Activated CD4-positive, alpha-beta T cell treated with anti-CD3 and anti-CD28 coated beads for 24 hours (primary cell): ENCODE data around the gene TLR4.

ENCODE experiments used
- DNase-seq, 2 donors: peaks; one replicate each; pipeline ENCODE4 v3.0.0-alpha.2; 2020; ENCODE audit warnings: low read depth in 2 of 2

TLR4 gene

DNA sequence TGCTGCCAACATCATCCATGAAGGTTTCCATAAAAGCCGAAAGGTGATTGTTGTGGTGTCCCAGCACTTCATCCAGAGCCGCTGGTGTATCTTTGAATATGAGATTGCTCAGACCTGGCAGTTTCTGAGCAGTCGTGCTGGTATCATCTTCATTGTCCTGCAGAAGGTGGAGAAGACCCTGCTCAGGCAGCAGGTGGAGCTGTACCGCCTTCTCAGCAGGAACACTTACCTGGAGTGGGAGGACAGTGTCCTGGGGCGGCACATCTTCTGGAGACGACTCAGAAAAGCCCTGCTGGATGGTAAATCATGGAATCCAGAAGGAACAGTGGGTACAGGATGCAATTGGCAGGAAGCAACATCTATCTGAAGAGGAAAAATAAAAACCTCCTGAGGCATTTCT lies 10.1 kb downstream of the TLR4 start:
- DNase-seq = no peak

DNA sequence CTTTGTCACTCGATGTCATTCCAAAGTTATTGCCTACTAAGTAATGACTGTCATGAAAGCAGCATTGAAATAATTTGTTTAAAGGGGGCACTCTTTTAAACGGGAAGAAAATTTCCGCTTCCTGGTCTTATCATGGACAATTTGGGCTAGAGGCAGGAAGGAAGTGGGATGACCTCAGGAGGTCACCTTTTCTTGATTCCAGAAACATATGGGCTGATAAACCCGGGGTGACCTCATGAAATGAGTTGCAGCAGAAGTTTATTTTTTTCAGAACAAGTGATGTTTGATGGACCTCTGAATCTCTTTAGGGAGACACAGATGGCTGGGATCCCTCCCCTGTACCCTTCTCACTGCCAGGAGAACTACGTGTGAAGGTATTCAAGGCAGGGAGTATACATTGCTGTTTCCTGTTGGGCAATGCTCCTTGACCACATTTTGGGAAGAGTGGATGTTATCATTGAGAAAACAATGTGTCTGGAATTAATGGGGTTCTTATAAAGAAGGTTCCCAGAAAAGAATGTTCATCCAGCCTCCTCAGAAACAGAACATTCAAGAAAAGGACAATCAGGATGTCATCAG lies 11.3 kb downstream of the TLR4 start:
- no peak for DNase-seq

DNA sequence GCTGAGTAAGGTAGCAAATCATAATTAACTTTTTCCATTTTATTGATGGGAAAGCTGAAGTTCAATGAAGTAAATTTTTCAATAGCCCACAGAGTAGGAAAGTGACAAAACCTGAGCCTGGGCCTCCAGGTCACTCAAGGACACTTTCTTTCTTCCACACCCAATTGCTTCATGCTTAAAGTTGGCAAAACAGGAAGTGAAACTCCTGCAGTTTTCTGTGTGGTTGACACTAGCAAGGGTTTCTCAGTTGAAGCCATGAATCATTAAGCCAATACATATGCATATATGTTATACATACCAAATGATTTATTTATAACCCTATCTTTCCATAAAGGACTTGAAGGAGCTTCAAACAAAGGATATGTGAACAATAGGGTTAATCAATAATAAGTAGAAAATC lies 13.9 kb downstream of the TLR4 start:
- no peak for DNase-seq

DNA sequence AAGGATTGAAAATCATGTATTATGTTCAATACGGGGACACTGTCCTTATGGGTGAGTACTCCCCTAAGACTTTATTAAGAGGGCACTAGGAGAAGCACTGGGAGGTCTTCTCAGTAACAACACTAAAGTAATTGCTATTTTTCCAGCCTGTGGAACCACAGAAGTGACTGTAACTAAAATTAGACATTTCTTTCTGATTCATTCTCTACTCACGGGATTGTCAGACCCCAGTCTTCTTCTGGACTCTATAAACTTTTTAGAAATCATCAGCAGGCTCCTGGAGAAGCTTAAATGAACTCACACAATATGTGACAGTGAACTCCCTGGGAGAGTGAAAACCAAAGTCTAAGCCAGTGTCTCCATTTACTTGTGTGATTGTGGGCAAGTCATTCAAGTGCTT lies 14.5 kb downstream of the TLR4 start:
- no peak for DNase-seq

DNA sequence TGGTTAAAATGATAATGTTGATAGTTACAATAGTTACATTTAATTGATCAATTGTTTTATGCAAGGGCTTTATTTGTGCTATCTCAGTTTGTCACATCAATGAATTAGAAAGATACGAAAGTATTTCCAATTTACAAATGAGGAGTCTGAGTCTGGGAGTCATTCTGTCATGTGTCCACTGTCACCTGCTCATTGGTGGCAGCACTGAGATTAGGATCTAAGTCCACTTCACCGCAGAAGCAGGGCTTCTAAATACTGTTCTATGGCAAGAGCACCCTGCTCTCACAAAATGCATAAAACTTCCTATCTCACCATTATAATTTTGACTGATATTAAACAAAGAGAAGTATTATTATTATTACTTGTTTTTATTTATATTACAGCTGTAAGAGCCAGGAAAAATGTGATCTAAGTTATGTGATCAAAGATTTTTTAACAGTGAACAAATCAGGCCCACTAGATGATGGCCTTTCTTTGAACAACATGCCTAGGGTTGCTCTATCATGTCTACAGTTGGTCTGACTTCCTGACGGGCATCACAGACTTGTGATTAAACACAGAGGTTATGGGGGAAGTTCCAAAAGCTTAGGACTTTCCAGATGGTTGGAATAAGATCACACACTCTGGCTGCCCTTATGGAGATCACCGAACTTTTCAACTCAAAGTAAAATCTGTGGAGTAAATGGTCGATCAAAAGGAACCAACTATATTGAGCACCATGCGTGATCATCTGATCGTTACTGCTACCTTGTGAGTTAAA lies 15.1 kb downstream of the TLR4 start:
- DNase-seq = no peak

DNA sequence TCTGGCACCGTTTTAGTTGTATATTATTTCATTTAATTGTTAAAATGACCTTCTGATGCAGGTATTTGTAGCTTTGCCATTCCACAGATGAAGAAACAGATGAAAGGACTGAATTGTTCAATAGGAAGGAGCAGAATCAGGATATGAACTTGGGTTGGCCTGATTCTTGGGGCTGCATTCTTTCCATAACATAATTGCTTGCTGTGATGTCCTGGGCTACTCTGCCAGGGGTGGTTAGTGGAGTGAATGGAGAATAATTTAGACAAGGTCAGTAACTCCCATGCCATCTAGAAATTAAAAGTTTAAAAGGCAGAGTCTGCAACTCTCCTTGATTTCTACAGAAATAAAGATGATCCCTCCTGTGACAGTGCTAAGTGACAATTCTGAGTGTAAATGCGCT lies 15.9 kb downstream of the TLR4 start:
- DNase-seq = no peak

DNA sequence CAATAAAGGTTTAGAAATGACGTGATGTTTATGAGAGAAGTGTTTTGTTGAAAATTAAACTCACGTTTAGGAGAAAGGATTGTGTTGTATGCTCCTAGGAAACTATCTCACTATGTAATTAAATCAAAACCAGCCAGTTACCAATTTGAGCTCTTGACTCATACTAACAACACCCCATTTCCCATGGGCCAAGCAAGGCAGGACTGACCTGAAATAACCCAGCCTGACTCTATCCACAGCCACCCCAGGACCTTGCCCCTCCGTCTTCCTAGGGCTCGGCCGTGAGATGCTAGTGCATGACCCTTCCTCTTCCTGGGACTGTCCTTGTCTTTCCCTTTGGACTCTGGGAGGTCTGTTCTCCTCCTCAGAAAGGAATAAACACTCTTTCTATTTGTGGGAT lies 16.4 kb downstream of the TLR4 start:
- DNase-seq = no peak

DNA sequence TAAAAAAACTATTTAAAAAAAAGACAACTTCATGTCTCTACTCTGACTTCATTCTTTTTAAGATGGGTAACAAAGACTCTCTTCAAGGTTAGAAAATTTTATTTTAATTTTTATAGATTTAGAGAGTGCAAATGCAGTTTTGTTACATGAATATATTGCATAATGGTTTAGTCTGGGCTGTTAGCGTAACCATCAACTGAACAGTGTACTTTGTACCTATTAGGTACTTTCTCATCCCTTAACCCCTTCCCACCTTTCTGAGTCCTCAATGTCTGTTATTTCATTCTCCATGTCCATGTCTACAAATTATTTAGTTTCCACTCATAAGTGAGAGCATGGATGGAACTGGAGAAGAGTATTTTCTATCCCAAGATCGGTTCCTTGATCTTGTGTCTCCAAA lies 16.8 kb downstream of the TLR4 start:
- no peak for DNase-seq

DNA sequence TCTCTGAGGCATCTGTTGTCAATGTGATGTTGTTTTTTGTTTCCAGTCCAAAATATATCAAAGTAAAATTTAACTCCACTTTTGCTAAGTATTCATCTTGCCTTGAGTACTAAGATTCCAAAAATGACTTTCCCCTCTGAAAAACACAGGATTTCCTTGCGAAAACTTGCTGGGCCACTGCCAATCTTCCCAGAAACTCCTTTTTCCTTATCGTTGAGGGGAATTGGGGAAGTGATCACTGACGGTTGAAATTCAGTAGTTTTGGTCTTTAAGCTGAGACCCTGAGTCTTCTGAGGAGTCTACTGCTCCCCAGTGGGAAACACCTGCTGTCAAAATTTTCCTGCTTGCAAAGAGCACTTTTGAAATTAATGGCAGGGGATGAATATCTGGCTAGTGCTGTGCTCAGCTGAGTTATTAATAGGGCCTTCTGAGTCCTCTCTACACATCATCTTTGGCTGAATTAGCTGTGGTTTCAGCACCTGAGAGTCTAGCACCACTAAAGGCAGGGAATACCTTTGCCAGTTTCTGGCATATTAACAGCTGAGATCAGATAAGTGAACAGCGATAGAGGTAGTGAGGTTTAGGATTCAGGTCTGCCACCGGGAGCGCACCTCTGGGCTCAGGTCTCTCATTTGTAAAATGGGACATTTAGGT lies 18.0 kb downstream of the TLR4 start:
- DNase-seq = no peak

DNA sequence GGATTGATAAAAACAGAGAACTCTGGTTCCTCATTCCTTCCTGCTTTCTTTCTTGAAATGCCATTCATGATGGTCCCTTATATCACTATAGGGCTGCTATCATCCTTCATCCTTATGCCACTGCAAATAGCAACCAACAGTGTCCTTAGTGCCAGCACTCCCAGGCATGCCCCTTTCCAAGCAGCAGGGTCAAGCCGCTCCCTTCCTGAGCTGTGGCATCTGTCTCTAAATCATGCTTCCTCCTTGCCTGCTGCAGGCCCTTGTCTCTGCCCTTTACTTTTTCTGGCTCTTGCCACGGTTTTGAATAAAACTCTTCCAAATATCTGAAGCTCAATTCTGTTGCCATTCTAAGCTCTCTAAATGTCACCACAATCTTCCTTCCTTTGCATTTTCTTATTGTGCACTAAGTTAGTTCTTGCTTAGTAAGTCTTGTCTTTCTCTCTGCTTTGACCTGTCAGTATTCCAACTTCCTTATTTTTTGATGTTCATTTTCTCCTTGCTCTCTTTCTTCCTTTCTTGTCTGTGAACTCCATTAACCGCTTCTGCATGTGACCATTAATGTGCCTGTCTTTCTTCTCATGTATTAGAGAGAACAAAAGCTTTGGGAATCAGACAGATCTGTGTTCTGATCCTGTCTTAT lies 19.9 kb downstream of the TLR4 start:
- no peak for DNase-seq

DNA sequence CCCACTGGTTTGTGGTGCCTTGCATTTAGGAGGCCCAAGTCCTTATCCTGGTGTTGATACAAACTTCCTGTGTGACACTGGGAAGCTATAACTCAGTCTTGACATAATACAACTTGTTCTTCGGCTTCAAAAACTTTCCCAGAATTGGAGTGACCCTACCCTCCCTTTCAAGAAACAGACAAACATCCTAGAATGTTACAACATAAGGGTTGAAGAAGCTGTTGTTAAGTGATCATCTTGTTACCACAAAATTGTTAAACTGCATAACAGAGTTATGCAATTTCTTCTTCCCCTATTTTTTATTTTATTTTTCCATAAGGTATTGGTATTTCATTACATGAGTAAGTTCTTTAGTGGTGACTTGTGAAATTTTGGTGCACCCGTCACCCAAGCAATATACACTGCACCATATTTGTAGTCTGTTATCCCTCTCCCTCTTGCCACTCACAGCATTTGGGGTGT lies 21.3 kb downstream of the TLR4 start:
- DNase-seq = no peak

DNA sequence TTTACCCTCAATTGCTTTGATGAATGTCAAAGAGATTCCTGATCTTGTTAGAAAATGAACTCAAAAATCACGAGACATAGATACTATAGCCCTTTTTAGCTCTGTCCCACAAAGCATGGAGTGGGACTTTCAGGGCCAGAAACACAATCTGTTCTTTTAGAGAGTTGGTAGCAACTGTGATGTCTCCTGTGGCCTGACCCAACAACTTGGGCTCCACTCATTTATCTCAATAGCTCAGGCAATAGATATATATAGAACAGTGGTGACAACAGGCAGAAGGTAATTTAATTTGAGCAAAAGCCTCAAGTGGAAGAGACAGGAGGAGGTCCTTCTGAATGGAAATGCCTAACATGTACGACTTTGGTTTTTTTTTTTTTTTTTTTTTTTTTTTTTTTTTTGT lies 25.2 kb downstream of the TLR4 start:
- DNase-seq = no peak

DNA sequence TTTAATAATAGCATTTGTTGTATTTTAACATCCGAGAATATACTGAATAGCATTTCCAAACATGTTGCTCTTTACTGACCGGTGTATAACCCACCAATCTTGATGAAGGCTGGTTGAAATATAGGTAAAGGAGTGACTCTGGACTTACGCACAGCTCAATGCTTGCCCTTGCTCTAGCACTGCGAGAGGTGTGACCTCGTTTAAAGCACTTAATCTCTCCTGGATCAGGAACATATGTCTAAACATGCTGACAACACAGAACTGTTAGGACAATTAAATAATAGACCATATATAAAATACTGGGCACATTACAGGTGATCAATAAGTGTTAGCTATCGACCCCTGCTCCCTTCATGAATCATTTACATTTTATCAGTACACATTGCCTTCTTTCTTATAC lies 28.3 kb downstream of the TLR4 start:
- DNase-seq = no peak

DNA sequence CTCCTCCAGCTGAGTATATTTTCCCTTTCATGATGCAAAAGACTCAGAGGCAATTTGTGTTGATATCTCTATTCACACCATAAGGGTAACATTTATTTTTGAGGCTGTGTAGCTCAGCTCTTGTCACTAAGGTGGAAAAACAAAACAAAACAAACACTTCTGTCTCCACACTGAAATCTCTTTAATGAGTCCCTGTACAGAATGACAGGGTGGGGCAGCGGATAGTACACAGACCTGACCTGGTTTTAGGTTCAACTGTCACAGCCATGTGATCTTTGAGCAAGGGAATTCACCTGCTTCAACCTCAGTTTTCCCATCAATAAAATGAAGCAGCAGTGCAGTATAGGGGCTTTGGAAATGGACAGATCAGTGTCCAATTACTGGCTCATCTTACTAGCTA lies 29.3 kb downstream of the TLR4 start:
- no peak for DNase-seq

DNA sequence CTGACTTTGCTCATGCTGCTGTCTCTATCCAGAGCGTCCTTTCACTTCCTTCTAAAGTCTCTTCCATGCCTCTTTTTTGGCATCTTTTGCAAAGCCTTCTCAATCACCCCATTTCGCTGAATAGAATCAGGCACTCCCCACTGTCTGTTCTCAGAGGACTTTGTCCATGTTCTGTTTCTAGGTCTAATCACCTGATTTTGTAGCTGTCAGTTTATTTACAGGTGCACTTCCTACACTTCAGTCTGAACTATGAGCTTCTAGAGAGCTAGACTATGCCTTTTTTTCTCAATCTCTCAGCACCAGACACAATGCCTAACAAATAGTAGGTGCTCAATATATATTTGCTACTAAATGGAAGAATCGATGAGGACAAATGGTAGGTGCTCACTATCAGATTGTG lies 29.9 kb downstream of the TLR4 start:
- DNase-seq = no peak

DNA sequence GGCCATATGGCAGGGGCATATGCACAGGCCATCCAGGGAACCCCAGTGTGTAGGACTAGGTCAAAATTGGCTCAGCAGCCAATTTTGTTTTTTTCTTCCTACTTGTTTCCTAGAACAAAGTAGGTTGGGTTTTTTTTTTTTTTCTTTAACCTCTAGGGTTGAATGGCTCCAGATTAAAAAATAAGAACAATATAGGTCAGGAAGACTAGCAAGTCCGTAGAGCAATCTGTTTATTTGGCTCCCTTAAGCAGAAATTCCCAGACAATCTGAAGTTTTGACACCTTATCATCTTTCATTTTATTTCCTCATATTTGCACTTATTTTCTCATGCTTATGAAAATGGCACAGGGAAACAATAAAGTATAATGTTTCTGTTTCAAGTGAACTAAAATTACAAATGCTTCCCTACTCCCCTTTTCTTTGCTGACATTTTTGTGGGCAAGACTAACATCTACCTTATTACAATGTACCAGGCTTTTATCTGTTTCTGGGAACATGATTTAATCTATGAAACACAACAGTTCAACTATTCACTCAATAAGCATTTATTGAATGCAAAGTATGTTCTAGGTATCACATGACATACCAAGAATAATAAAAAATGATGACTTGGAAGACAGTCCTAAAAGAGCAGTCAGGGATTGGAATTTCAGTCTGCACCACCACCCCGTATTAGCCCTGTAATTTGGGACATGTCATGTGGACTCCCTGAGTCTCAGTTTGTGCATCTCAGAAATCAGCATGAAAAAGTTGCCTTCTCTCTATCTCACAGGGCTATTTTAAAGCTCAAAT lies 30.5 kb downstream of the TLR4 start:
- no peak for DNase-seq

DNA sequence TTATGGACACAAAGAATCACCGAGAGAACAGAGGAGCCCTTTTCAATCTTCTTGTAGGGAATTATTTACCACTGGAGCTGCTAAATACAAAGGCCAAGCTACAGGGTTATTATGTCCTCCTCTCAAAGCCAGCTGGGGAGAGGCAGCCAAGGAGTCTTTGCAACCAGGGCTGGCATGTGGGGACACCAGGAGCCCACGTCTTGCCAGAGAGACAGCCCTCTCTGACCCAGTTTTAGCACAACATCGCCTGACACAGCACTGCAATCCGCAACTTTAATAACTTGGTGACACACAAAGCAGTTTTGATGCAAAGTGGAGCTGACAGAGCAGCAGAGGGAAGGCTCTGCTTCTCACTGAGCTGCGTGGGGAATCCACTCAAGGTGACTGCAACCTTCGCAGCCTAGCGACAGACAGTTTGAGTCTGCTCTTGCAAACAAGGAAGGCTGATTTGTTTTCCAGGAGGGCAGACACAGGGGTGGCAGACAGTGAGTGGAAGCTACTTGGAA lies 33.6 kb downstream of the TLR4 start:
- no peak for DNase-seq

DNA sequence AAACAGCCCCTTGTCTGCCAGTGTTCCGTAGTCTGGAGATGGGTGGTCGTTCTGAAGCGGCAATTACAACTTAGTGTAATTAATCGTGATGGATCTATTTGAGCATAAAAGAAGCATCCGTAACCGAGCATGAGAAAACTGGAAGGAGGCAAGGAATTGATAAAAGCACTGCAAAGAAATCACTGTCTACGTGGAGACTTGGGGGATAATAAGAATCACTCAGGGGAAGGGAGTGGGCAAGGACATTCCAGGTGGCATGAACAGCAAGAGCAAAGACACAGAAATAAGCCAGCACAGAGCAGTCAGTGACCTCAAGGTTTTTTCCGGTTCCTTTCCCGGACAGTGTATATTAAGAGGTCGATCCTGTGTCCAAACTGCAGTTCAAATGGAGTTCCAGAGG lies 35.0 kb downstream of the TLR4 start:
- DNase-seq = no peak

DNA sequence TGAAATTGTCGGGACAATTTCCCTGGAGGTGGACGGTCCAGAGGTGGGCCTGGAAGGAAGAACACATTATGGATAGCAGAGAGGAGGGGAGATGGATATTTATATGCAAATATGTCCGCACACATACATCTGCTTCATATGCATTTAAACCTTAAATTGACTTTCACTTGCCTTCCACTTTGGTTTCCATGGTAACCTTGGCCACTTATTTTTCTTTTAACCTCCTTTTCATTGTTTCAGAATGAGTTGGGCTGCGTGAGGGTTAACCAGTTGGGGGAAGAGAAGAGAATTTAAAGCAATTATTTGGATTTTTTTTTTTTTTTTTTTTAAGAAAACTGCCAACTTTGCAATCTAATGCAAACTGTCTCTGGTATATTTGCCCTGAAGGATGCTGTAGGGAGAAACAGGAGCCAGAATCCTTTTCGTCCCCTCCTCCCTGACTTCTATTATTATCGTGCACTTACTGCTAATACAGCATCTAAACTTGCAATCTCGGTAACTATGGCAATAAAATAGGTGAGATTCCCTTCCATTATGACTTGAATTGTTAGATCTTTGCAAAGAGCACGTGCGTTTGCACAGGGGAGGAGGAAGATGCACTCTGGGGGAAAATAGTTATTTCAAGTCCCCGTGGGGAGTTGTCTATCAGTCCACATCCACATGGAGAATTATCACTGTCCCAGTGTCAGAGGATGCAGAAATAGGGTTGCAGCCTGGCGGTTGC lies 35.6 kb downstream of the TLR4 start:
- no peak for DNase-seq

DNA sequence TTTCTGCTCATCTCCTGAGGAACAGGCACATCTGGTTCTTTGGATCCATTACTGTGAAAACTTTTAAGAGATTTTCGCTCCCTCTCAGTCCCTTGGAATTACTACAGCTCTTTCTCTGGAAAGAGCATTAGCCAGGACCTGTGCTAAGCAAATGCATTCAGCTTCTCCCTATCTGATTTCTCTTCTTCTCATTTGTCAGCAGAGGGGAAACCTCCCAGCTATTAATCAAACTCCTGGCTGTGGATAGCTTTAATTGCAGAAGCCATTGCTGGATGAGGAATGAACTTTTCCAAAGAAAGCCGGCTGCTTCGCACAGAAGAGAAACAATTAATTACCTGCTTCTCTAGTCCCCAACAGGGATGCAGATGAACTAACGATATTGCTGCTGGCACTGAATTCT lies 37.9 kb downstream of the TLR4 start:
- DNase-seq = no peak

DNA sequence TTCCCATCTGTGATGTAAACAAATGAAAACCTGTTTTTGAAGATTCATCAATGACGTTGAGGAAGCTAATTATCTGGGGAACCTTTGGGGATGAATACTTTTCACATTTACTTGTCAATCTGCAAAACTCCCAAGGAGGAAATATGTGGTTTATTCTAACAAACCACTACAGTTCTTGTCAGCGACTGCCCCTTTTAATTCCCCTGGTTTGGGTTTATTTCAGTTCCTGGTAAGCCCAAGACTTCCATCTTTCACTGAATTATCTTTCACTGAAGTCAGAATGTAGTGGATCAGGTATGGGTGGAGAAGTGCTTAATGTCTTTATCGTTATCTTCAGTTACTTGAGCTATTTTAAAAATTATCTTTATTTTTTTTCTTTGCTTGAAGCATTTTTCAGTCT lies 40.2 kb downstream of the TLR4 start:
- no peak for DNase-seq
